Eye (tissue), 1 donor: ENCODE data around the gene SH3PXD2A.
"Not testable (repeated sequence)": the region's sequence is repeated elsewhere in the genome, so short reads cannot be mapped to it uniquely, and the experiment has no call there.

Experiments used
- DNase-seq: peaks from one replicate; pipeline ENCODE4 v3.0.0-alpha.2; 2015

SH3PXD2A gene

GRCh38 chr10:103829838-103830465 is 25.4 kb downstream of the SH3PXD2A start:
- no peak for DNase-seq

- DNase-seq: no peak
Observed at GRCh38 chr10:103829278-103829677, 26.1 kb downstream of the SH3PXD2A start.

GRCh38 chr10:103828587-103829197 is 26.7 kb downstream of the SH3PXD2A start:
- DNase-seq: no peak

- DNase-seq: no peak
Observed at GRCh38 chr10:103828107-103828506, 27.3 kb downstream of the SH3PXD2A start.

GRCh38 chr10:103826885-103827284 is 28.5 kb downstream of the SH3PXD2A start:
- DNase-seq: no peak

GRCh38 chr10:103824281-103824680 is 31.1 kb downstream of the SH3PXD2A start:
- DNase-seq: no peak

GRCh38 chr10:103823706-103824272 is 31.6 kb downstream of the SH3PXD2A start:
- DNase-seq: no peak

GRCh38 chr10:103822800-103823199 is 32.6 kb downstream of the SH3PXD2A start:
- DNase-seq: no peak

- no peak for DNase-seq
Observed at GRCh38 chr10:103822107-103822716, 33.2 kb downstream of the SH3PXD2A start.

- peak; percentile 66 for DNase-seq
Observed at GRCh38 chr10:103820101-103821062, 35.0 kb downstream of the SH3PXD2A start.

- DNase-seq: no peak
Observed at GRCh38 chr10:103819493-103819892, 35.9 kb downstream of the SH3PXD2A start.

GRCh38 chr10:103818765-103819374 is 36.5 kb downstream of the SH3PXD2A start:
- no peak for DNase-seq

GRCh38 chr10:103818105-103818504 is 37.3 kb downstream of the SH3PXD2A start:
- no peak for DNase-seq

- no peak for DNase-seq
Observed at GRCh38 chr10:103816431-103816830, 38.9 kb downstream of the SH3PXD2A start.

- DNase-seq: no peak
Observed at GRCh38 chr10:103814626-103815370, 40.6 kb downstream of the SH3PXD2A start.

- DNase-seq: no peak
Observed at GRCh38 chr10:103814105-103814504, 41.3 kb downstream of the SH3PXD2A start.

GRCh38 chr10:103813312-103813711 is 42.1 kb downstream of the SH3PXD2A start:
- DNase-seq: not testable (repeated sequence)

- no peak for DNase-seq
Observed at GRCh38 chr10:103812432-103812831, 42.9 kb downstream of the SH3PXD2A start.

GRCh38 chr10:103812004-103812403 is 43.4 kb downstream of the SH3PXD2A start:
- no peak for DNase-seq

- peak; percentile 45 for DNase-seq
Observed at GRCh38 chr10:103811463-103811862, 43.9 kb downstream of the SH3PXD2A start.

GRCh38 chr10:103808780-103809179 is 46.6 kb downstream of the SH3PXD2A start:
- no peak for DNase-seq

- no peak for DNase-seq
Observed at GRCh38 chr10:103807996-103808395, 47.4 kb downstream of the SH3PXD2A start.
